Measurements from ENCODE around the gene SCAI.
"Not testable (repeated sequence)": the region's sequence is repeated elsewhere in the genome, so short reads cannot be mapped to it uniquely, and the experiment has no call there.

SCAI gene

GRCh38 chr9:125150349-125151245 is 7.3 kb upstream of the SCAI start:
- in situ Hi-C loops (cut with MboI; ENCODE audit: low sequenced_read_pairs), result no loop called here

- in situ Hi-C loops (cut with MboI; ENCODE audit: low sequenced_read_pairs), result no loop called here
Observed at GRCh38 chr9:125147401-125147951, 4.1 kb upstream of the SCAI start.

DNA sequence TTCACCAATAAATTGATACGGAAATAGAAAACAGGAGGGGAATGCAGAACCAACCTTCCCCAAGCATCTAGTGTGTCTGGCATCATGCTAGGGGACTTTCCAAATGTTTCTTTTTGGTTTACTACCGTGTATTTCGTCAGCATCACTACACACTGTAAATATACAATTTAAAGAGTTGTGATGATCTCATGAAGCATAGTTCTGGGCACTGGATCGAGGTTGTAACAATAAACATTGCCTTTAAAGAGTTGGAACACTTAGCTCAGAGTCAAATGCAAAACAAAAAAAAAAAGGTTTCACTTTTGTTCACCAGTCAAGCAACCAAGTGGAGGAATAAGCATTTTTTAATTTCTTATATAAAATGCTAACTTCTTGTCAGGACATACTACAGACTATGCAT is 2.9 kb upstream of the SCAI start:
- in situ Hi-C loops (cut with MboI; ENCODE audit: low sequenced_read_pairs), result no loop called here

GRCh38 chr9:125145425-125145824 is 2.1 kb upstream of the SCAI start:
- in situ Hi-C loops (cut with MboI; ENCODE audit: low sequenced_read_pairs), result no loop called here

DNA sequence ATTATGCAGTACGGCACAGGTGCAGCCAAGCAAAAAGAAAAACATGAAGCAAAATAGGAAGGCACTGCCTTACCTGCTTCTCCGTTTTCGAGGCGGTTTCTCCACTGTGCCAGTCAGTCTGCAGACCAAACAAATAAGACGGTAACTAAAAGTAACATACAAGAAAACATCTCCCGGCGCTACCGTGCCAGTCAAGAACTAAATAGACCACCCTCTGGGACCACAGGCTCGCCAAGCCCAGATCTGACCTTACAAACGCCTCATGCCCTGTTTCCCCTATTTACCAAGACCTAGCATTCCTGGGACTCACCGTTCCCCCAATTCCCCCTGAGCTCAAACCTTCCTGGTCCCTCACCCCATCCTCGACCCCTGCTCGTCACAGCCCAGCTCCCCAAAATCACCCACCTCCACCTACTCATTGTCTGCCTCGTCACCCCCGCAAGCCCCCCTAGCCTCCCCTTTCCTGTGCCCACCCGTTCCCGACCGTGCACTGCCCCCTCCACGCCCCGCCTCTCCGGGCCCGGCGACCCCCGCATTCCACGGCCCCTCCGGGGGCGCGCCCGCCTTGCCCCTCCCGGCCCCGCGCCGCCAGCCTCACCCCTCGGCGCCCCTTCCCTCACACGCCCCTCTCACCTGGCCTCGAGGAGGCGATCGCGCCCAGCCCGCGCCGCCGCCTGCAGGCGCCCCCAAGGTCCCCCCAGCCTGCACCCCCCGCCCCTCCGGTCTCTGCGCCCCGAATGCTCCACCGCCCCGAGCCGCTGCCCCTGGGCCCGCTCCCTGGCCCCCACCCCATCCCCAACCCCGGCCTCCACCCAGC is 560 bp downstream of the SCAI start:
- in situ Hi-C loops (cut with MboI; ENCODE audit: low sequenced_read_pairs), result no loop called here

DNA sequence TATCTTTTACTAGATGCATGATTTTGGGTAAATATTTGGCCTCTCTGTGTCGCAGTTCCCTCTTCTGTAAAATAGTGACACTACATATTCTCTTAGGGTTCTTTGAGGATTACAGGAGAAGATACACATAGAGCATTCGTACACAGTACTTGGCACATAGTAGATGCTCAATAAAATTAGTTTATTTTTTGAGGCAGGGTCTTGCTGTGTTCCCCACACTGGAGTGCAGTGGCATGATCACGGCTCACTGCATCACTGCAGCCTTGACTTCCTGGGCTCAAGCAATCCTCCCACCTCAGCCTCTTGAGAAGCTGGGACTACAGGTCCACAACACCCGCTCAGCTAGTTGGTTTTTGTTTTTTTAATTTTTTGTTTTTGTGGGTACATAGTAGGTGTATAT is 1.6 kb downstream of the SCAI start:
- in situ Hi-C loops (cut with MboI; ENCODE audit: low sequenced_read_pairs), result no loop called here

DNA sequence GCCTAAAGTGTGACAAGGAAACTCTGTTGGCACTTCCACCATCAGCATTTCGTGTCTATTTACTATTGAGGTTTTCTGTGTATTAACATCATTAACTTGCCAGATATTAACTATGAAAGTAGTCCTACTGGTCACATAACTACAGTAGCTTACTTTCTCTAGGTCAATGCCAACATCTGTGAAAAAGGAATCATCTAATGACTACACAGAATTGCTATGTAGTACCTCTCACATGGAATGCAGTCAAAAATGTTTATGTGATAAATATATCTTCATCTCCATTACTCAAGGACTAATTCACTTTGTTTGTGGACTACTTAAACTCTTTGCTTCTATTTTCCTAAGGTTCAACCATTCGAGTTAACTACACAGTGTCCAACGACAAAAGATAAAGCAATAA is 2.1 kb downstream of the SCAI start:
- in situ Hi-C loops (cut with MboI; ENCODE audit: low sequenced_read_pairs), result no loop called here

DNA sequence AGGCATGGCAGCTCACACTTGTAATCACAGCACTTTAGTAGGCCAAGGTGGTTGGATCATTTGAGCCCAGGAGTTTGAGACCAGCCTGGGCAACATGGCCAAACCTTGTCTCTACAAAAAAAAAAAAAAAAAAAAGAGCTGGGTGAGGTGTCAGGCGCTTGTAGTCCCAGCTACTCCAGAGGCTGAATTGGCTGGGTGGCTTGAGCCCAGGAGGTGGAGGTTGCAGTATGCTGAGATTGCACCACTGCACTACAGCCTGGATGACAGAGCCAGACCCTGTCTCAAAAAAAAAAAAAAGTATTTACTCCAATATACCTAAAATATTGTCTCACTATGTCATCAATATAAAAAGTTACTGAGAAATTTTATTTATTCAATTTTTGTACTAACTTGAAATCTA is 2.8 kb downstream of the SCAI start:
- in situ Hi-C loops (cut with MboI; ENCODE audit: low sequenced_read_pairs), result no loop called here

- in situ Hi-C loops (cut with MboI; ENCODE audit: low sequenced_read_pairs), result no loop called here
Observed at GRCh38 chr9:125137200-125137599, 6.1 kb downstream of the SCAI start.

DNA sequence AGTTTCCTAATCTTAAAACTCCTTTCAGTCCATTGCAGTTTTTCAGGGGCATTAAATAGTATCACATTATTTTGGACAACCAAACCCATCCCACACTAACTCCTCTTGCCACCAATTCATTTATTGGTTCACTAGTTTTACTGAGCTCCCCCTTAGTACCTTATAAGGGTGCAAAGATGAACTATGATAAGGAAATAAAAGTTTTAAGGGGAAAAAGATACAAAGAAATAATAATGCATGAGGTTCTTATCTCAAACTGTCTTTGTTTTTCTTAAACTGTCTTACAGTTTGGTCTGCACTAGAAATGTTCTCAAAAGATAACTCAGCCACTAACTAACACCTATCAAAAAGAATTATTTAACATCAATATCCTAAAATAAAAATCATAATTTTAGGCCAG is 8.4 kb downstream of the SCAI start:
- in situ Hi-C loops (cut with MboI; ENCODE audit: low sequenced_read_pairs), result no loop called here

DNA sequence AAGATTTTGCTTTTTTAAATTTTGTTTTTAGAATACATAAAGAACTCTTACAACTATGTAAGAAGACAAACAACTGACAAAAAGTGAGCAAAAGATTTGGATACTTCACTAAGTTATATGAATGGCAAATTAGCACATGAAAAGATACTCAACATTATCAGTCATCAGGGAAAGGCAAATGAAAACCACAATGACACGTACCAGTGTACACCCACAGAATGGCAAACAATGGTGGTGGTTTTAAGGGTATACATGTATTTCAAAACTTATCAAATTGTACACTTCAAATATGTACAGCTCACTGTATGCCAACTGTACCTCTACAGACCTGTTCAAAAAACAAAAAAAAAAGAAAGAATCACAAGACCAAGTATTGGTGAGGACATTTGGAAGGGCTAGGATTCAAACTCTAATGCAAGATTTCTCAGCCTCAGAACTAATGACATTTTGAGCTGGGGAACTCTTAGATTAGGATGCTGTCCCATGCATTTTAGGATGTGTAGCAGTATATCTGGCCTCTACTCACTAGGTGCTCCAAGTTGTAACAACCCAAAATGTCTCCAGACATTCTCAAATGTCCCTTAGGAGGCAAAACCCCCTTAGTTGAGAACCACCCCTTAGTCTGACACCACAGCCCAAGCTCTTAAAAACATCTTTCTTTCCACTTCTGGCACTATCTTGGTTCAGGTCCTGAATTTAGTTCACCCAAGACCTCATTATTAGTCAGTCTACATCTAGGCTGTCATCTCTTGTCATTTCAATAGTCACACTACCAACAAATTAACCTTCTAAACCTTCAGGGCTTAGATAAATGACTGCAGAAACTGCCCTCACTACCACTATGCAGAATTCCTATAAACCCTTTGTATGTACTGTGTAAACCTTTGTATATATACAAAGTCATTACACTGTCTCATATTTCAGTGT is 9.7 kb downstream of the SCAI start:
- in situ Hi-C loops (cut with MboI; ENCODE audit: low sequenced_read_pairs), result no loop called here

- in situ Hi-C loops (cut with MboI; ENCODE audit: low sequenced_read_pairs), result no loop called here
Observed at GRCh38 chr9:125131778-125132177, 11.6 kb downstream of the SCAI start.

DNA sequence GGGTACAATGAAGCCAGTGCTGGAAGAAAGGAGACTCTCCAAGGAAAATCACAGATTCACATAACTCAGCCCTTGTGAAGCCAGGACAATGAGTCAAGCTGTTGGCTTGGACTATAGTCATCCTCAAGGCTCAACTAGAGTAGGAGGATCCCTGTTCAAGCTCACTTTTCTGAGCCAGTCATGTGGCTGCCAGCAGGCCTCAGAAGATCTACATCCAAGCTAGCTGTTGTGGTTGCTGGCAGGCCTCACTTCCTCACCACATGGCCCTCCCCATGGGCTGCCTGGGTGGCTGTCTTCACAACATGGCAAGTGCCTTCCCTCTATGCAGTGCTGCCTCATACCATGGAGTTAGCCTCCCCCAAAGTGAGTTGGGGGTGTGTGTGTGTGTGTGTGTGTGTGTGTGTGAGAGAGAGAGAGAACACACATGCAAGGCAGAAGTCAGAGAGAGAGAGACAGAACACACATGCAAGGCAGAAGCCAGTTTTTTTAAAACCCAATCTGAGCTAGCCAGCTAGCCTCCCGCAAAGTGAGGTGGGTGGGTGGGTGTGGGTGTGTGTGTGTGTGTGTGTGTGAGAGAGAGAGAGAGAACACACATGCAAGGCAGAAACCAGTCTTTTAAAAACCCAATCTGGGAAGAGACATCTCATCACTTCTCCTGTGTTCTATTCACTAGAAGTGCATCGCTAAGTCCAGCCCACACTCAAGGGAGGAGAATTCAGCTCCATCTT is 17.1 kb downstream of the SCAI start:
- in situ Hi-C loops (cut with MboI; ENCODE audit: low sequenced_read_pairs), result no loop called here

DNA sequence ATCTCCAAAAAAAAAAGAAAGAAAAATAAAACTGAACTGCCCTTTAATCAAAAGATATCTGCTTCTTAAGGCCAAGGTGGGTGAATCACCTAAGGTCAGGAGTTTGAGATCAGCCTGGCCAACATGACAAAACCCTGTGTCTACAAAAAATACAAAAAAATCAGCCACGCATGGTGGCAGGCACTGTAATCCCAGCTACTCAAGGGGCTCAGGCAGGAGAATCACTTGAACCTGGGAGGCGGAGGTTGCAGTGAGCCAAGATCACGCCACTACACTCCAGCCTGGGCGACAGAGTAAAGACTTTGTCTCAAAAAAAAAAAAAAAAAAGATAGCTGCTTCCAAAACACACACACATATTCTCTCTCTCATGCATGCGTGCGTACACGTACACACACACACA is 17.8 kb downstream of the SCAI start:
- in situ Hi-C loops (cut with MboI; ENCODE audit: low sequenced_read_pairs), result no loop called here

DNA sequence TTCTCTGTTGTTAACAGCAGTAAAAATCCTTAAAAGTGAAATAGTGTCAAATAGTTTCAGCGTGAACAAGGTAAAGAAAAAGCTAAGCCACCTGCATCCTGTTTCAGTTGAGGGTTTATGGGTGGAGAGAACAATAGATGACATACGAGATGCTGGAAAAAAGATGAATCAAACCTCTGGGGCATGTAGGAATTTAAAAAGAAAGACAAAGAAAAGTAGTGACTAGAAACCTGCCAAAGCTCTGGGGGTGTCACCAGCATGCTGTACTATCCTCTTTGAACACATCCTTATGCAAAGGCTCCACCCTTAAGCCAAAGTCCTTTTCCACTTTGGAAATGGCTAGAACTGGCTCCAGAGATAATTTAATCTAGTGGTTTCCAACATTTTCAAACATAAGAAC is 22.2 kb downstream of the SCAI start:
- in situ Hi-C loops (cut with MboI; ENCODE audit: low sequenced_read_pairs), result no loop called here

DNA sequence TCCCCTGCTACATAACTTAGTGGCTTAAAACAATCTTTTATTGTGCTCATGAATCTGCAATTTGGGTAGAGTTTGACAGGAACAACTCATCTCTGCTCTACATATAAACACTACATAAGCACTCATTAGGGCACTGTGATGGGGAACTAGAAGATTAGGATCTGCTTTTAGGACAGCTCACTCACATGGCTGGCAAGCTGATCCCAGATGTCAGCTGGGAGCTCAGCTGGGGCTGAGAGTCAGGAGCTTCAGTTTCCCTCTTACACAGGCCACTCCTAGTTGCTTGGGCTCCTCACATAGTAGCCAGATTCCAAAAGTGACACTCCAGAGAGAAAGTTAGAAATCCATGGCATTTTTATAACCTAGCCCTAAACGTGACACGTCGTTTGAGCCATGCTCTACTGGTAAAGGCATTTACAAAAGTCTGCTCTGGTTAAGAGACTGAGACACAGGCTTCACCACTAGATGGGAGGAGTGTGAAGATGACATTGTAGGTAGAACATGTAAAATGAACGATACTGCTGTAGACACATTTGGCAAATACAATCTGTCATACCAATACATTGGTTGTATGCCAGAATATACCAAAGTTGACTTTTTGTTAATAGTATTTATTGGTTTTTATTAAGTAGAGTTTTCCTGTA is 23.6 kb downstream of the SCAI start:
- in situ Hi-C loops (cut with MboI; ENCODE audit: low sequenced_read_pairs), result no loop called here

DNA sequence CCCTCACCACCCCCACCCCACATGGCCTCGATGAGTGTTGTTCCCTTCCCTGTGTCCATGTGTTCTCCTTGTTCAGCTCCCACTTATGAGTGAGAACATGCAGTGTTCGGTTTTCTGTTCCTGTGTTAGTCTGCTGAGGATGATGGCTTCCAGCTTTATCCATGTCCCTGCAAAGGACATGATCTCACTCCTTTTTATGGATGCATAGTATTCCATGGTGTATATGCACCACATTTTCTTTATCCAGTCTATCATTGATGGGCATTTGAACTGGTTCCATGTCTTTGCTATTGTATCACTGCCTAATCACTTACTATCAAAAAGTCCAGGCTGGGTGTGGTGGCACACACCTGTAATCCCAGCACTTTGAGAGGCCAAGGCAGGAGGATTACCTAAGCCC is 24.6 kb downstream of the SCAI start:
- in situ Hi-C loops (cut with MboI; ENCODE audit: low sequenced_read_pairs), result not testable (repeated sequence)

DNA sequence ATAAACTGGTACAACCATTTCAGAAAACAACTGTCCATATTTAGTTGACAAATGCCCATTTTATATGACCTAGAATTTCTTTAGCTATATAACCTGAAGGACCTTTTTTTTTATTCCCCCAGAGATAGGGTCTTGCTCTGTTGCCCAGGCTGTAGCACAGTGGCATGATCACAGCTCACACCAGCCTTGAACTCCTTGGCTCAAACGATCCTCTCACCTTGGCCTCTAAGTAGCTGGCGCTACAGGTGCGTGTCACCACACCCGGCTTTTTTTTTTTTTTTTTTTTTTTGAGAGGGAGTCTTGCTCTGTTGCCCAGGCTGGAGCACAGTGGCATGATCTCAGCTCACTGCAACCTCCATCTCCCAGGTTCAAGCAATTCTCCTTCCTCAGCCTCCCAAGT is 28.8 kb downstream of the SCAI start:
- in situ Hi-C loops (cut with MboI; ENCODE audit: low sequenced_read_pairs), result not testable (repeated sequence)

- in situ Hi-C loops (cut with MboI; ENCODE audit: low sequenced_read_pairs), result no loop called here
Observed at GRCh38 chr9:125110464-125110863, 32.9 kb downstream of the SCAI start.

GRCh38 chr9:125108541-125108940 is 34.8 kb downstream of the SCAI start:
- in situ Hi-C loops (cut with MboI; ENCODE audit: low sequenced_read_pairs), result not testable (repeated sequence)
